ENCODE measurements around the gene CACNB2.
A peak's percentile ranks its signal among the peaks of the same experiment; 100 is the strongest.
"Not testable (repeated sequence)": the region's sequence is repeated elsewhere in the genome, so short reads cannot be mapped to it uniquely, and the experiment has no call there.

Gene CACNB2

DNA sequence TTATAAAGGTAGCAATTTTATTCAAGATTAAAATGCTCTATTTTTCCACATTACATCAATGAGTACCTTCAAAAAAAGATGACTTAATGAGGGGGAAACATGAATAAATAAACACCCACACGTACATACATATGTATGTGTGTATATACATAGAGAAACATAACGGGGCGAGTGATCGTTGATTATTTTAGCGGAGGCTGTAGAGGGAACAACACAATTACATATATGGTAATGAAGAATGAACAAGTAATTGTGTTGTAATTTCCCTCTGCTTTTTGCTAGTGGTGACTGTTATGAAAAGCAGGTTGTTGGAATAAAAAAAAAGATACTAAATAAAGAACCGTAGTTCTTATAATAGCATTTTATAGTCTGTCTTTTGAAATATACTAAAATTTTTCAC is 63.2 kb downstream of the CACNB2 start:
- no peak for DNase-seq

- DNase-seq, result no peak
These were observed 64.0 kb downstream of the CACNB2 start for GRCh38 chr10:18204039-18204835.

GRCh38 chr10:18205098-18205834 is 65.0 kb downstream of the CACNB2 start:
- no peak for DNase-seq

- DNase-seq, result not testable (repeated sequence)
These were observed 68.0 kb downstream of the CACNB2 start for GRCh38 chr10:18208186-18208585.

DNA sequence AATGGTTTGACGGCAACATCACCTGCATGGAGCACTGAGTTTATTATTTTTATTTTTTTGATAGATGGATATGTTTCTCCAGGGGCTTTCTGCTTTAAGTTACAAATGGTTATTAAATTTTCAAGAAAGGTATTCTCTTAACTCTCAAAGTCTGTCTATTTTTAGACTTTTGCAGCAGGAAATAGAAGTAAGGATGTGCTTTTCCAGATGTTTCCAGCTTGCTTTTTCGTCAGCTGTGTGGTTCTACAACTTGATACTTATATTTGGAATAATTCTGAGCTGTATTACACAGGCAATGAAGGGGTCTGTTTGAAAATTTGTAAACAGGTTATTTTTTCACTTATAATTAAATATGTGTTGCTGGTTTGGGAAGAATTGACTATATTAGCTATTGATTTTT is 69.0 kb downstream of the CACNB2 start:
- DNase-seq, result no peak

DNA sequence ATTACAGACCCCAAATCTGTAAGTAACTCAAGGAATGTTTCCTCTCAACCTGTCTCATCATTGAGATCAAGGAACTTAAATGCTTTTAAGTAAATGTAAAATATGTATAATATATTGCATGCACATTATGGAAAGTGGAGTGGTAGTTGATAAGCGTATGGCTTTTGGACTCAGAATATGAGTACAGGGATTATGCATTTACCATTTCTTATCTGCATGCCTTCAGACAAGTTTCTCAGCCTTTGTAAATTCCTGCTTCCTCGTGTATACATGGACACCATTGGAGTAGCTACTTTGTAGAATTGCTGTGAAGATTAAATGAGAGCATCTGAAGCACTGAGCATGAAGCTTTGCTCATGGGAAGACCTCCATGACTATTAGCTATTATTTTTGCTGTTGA is 70.5 kb downstream of the CACNB2 start:
- no peak for DNase-seq

GRCh38 chr10:18211862-18212261 is 71.6 kb downstream of the CACNB2 start:
- DNase-seq, result no peak

- no peak for DNase-seq
These were observed 73.0 kb downstream of the CACNB2 start for GRCh38 chr10:18213271-18213670.

- peak; percentile 21 to 66 for DNase-seq
These were observed 74.7 kb downstream of the CACNB2 start for GRCh38 chr10:18214691-18215563.

DNA sequence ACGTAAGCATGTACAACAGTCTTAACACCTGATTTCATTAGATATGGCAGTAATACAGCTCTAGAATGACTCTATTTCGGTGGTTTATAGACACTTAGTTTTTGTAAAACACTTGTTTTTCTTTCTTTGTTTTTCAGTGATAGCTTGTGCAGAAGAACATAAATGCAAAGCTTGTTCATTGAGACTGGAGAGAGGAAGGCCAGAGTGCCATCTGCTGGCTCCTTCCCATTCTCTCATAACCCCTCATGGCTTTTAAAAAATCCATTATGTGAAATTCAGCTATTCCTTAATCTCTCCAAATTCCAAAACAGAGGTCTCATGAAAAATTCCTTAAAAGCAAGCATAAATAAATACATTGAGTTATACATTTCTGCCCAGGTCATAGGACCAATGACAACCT is 76.3 kb downstream of the CACNB2 start:
- peak in 1 of 2 experiments; percentile 23 for DNase-seq

DNA sequence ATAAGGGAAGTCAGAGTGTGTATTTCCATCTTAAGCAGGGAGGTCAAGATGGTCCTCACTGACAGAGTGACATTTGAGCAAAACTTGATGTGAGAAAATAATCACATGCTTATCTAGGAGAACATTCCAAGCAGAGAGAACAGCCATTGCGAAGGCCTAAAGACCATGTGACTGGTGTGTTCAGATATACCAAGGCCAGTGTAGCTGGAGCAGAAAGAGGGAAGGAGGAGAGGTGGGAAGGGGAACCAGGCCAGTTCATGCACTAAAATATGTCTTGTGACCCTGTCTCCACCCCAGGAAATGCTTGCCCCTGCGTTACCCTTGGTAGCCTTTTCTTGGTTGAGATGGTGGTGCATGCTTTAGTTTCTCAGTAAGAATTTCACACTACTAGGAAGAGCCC is 77.4 kb downstream of the CACNB2 start:
- DNase-seq, result no peak

DNA sequence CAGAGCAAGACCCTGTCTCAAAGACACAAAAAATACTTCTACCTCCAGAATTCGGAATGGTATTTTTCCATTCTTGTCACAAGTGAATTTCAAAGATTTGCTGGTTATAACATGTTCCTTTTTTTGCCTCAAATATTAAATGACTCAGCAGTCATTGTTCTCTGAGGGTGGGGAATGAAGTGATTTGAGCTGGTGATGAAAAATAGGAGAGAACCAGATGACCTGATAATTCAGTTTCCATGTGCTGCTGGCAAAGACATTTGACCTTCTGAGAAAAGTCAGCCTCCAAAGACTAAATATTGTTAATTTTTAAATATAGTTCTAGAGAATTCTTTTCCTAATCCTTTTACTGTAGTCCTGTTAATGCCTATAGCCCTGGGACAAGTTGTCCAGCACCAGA is 78.9 kb downstream of the CACNB2 start:
- no peak for DNase-seq

GRCh38 chr10:18221123-18221522 is 80.9 kb downstream of the CACNB2 start:
- no peak for DNase-seq

DNA sequence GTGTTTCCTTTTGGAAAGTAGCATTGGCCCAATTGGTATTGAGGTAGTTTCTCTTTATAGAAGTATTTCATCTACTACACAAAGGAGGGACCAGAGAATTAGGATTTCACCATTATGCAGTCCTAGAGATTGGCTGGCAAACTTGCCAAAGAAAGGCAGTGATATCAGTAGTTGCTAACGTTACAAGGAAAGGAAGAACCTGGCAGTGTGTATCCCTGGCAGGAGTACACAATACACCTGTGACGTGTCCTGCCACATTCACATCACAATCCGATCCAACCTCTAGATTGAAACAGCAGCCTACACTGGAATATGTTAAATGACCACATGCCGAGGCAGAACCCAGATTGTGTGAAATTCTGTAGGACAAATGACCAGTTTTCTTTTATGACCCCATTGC is 81.7 kb downstream of the CACNB2 start:
- DNase-seq, result no peak

DNA sequence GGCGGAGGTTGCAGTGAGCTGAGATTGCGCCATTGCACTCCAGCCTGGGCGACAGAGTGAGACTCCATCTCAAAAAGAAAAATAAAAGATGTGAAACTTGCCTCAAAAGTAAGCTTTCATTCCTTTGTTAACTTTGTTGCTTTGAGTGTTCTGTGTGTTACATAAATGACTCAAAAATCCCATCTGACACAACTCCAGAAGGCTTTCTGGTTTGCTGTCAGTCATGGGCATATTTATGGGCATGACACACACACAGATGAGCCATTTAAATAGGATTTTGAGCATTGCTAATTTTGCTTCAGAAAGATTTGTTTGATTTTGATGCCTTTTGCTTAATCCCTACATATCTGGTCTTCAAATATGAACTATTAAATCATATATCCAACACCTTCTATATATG is 82.6 kb downstream of the CACNB2 start:
- no peak for DNase-seq

- DNase-seq, result no peak
These were observed 83.7 kb downstream of the CACNB2 start for GRCh38 chr10:18223898-18224297.

DNA sequence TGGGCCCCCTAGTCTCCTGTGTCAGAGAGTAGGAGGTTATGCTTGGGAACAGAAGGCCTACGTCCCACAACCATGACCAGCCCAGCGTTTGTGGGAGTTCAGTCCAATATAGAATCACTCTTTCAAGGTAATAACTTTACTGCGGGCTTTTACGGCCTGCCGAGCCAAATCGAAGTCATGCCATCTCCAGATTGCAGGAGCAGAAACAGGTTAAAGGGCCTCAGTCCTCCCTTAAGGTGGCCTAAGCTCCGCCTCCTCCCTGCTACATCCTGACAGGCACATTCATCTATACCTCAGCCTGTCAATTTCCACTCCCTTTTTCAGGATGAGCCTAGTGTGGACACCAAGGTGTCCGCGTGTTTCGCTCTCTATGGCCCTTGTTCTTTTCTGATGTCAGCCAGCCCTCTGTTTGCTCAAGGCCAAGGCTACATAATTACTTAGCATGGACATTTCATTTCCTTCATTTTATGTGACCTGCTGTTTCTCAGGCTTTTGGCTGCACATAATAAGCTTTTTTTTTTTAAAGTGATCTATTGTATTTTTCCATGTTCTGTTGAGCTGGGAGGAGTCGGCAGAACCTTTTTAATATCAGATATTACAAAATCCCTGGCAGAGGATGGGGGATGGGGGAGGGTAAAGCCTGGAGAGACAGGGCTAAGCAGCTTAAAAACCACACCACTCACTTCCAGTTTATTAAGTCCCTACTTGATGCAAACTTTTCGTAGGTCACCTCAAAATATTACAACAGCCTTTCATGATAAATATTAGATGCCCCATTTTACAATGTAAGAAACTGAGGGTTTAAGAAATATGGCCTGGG is 84.6 kb downstream of the CACNB2 start:
- no peak for DNase-seq

DNA sequence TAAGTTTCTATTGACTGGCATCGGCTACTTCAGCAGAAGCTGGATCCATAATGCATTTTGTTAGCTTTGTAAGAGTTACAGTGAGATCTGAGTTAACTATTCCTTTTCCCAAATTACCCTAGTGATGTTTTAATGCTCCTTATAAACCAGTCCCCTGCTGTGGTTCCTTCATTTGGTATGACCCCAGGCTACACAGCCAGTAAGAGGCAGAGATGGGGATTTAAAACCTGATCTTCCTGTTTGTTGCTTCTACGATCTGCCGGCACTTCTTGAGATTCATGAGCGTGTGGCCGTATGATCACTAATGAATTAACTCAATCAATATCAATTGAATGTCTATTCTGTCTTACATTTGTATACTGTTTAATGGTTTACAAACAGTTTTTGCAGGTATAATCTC is 86.1 kb downstream of the CACNB2 start:
- no peak for DNase-seq

- no peak for DNase-seq
These were observed 89.6 kb downstream of the CACNB2 start for GRCh38 chr10:18229826-18230225.

DNA sequence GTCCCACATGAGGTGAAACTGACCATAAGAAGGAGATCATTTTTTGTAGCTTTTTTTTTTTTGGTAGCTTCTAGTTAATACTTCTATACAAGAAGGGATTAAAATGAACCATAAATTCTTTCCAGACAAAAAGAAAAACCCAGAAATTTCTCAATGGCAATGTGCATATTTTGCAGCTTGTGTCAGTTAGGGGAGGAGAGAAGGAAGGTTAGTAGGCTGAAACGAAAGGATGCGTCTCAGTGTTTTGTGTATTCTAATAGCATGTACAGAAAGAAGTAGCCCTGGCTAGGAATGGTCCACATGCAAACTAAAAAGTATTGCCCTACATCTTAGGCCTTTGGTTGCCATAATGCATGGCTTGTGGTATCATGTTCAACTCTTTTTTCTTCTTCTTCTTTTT is 90.6 kb downstream of the CACNB2 start:
- DNase-seq, result no peak

DNA sequence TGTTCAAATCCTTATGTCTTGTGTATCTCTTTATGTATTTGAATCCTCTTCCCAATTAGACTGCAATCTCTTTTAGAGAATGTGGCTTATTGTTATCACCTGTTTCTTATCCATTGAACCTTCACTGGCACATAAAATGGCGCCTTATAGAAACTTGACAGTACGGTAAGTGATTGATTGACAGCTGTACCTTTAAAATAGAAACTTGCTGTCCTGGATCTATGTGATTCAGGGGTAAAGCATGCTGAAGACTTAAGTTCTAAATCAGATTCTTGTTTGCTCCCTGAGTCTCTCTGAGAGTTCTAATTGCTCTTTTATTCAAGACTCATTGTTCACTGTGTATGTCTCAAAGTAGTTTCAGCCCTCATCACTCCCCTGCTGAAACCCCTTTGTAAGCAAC is 91.3 kb downstream of the CACNB2 start:
- DNase-seq, result no peak

DNA sequence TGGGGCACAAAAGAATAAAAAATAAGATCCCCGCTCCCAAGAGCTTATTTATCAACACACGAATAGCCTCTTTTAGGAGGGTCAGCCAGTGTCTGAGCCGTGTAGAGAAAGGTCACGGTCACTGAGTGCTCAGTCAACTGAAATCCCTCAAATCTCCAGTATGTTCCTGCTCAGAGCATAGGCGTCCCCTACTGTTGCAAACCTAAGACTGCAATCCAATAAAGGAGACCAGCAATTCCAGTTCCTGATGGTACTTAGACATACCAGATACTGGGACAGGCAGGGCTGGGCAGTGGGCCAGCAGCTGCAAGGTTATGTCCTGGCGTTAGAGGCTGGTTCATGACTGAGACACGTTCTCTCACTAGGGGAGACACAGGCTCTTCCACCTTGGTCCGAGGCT is 93.6 kb downstream of the CACNB2 start:
- DNase-seq, result no peak

DNA sequence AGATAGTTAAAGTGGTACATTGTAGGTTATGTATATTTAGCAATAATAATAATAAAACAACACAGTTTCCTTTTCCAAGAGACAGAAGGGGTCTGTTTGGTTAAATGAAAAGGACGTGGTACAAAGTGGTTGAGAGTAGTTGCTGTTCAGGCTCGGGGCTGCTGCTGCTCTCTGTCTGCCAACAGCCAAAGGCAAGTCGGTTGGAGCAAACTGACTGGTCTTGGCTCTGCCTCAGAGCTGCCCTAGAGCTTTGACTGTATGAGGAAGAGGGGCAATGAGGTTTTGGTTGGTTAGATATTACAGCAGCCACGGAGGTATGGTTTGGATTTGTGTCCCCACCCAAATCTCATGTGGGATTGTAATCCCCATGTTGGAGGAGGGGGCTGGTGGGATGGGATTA is 95.3 kb downstream of the CACNB2 start:
- DNase-seq, result no peak

All from NCI-H446 (cell line).